SK-N-SH (cell line): ENCODE results near the gene TAF6L.

Source experiments
- CHD2 ChIP-seq: fragments of 150-350 bp; IDR thresholded peaks from 2 replicates; pipeline ENCODE4 v1.6.1; 2018; ENCODE audit warnings: low read length; ENCODE audit not compliant: partially characterized antibody
- TF ChIP-seq, protein P1 (sequence below): fragments of 200-600 bp; sonication (generic); IDR thresholded peaks from 2 replicates; pipeline ENCODE4 v1.6.1; 2017; ENCODE audit warnings: antibody characterized with exemption, mild to moderate bottlenecking, moderate library complexity

DNA sequence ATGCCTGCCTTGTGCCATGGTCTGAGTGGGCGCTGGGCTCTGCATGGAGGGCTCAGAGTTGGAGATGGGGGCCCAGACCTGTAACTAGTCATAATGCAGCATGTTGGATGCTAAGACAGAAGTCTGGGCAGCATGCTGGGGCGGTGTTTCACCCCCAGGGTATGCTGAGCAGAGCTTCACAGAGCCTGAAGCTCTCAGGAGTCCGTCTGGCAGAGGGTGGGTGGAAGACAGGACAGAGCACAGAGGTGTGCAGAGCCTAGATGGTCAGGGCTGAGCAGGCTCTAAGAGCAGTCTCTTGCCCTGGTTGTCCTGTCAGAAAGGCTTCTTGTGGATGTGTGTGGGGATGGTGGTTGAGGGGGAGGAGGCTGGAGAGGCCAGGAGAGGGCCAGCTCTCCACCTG, 7.2 kb downstream of the TAF6L start:
- TF ChIP-seq CHD2 = no peak
- TF ChIP-seq, protein P1, sequence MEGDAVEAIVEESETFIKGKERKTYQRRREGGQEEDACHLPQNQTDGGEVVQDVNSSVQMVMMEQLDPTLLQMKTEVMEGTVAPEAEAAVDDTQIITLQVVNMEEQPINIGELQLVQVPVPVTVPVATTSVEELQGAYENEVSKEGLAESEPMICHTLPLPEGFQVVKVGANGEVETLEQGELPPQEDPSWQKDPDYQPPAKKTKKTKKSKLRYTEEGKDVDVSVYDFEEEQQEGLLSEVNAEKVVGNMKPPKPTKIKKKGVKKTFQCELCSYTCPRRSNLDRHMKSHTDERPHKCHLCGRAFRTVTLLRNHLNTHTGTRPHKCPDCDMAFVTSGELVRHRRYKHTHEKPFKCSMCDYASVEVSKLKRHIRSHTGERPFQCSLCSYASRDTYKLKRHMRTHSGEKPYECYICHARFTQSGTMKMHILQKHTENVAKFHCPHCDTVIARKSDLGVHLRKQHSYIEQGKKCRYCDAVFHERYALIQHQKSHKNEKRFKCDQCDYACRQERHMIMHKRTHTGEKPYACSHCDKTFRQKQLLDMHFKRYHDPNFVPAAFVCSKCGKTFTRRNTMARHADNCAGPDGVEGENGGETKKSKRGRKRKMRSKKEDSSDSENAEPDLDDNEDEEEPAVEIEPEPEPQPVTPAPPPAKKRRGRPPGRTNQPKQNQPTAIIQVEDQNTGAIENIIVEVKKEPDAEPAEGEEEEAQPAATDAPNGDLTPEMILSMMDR = no peak
